Prostate gland (tissue), 2 donors: ENCODE results near the gene OXT. TPM values are rescaled to one million over a fixed set of nuclear protein-coding genes. Genes with fewer than 3 reads are reported as not detected.
"Not testable (repeated sequence)": the region's sequence is repeated elsewhere in the genome, so short reads cannot be mapped to it uniquely, and the experiment has no call there.

ENCODE experiments used
- DNase-seq: peaks from one replicate; pipeline ENCODE4 v3.0.0-alpha.2; 2019; ENCODE audit warnings: low spot score
- H3K27ac ChIP-seq, 2 donors: fragments of 200-600 bp; sonication (generic); 2 replicates each; pipeline ENCODE4 v1.5.1; 2017 to 2019
- H3K27me3 ChIP-seq: fragments of 200-600 bp; sonication (generic); replicated peaks from 2 replicates; pipeline ENCODE4 v1.5.1; 2019; ENCODE audit not compliant: insufficient read depth
- H3K36me3 ChIP-seq, 2 donors: fragments of 200-600 bp; sonication (generic); 1 replicate in 1 of 2; 2 replicates in 1 of 2; pipeline versions ENCODE4 v1.5.1 to v1.8.1; 2017 to 2019
- H3K4me1 ChIP-seq: fragments of 200-600 bp; sonication (generic); replicated peaks from 2 replicates; pipeline ENCODE4 v1.5.1; 2019
- H3K4me3 ChIP-seq, 2 donors: fragments of 200-600 bp; sonication (generic); 2 replicates each; pipeline ENCODE4 v1.5.1; 2017 to 2019
- H3K9me3 ChIP-seq: fragments of 200-600 bp; sonication (generic); 2 replicates; pipeline ENCODE4 v1.5.1; 2017
- POLR2A ChIP-seq: fragments of 450-650 bp; IDR thresholded peaks from one replicate; pipeline ENCODE4 v1.6.1; 2016; ENCODE audit warnings: antibody characterized with exemption, mild to moderate bottlenecking
- POLR2AphosphoS5 ChIP-seq: sonication (generic); formaldehyde crosslinking; IDR thresholded peaks from one replicate; pipeline ENCODE4 v1.6.1; 2017; ENCODE audit warnings: antibody characterized with exemption
- WGBS: methylation state at CpG from one replicate; pipeline ENCODE4 v1.1.5; 2018; 5-methylcytosine and 5-hydroxymethylcytosine counted together
- intact Hi-C: fragments of 100-400 bp; cut with DNase I; formaldehyde crosslinking; loops from one replicate; pipeline ENCODE4 v1.14.2; 2022
- total RNA-seq, 2 donors: library from RNA; depleted of rRNA; stranded (reverse); fragments of >200 nt; gene quantifications; one replicate each; pipeline ENCODE4 v1.1.0, GENCODE V29; 2016
- TF ChIP-seq, protein P1 (sequence below), 4 experiments: fragments of 200-600 bp in 2 of 4; fragments of 450-650 bp in 2 of 4; sonication (generic) in 2 of 4; IDR thresholded peaks; 1 replicate in 3 of 4; 2 replicates in 1 of 4; pipeline ENCODE4 v1.5.1; 2016 to 2019; ENCODE audit warnings: antibody characterized with exemption in 4 of 4, mild to moderate bottlenecking in 2 of 4, moderate library complexity in 2 of 4

The OXT gene
- total RNA-seq = 1 to 10 TPM in 1 of 2 donors, not detected in 1; 9.8 TPM

DNA sequence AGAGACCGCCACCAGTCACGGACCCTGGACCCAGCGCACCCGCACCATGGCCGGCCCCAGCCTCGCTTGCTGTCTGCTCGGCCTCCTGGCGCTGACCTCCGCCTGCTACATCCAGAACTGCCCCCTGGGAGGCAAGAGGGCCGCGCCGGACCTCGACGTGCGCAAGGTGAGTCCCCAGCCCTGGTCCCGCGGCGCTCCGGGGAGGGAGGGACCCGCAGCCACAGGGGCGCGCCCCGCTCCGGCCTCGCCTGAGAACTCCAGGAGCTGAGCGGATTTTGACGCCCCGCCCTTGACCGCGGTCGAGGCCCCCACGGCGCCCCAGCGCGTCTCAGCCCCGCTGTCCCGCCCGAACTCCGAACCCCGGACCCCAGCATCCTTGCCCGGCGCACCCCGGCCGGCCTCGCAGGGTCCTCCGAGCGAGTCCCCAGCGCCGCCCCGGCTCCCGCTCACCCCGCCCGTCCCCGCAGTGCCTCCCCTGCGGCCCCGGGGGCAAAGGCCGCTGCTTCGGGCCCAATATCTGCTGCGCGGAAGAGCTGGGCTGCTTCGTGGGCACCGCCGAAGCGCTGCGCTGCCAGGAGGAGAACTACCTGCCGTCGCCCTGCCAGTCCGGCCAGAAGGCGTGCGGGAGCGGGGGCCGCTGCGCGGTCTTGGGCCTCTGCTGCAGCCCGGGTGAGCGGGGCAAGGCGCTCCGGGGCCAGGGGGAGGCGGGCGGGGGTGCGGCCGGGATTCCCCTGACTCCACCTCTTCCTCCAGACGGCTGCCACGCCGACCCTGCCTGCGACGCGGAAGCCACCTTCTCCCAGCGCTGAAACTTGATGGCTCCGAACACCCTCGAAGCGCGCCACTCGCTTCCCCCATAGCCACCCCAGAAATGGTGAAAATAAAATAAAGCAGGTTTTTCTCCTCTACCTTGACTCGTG is at the start of gene OXT:
Gene OXT, plus strand, starts transcription at position 11 of the 920 bp plus-strand sequence. Its CDS starts 36 bp downstream, at position 47.
- Histone ChIP-seq H3K27me3 (no peaks in the 10 kb centered on the region), H3K4me1 (no peaks in the 10 kb centered on the region), H3K36me3 (no peaks in the 10 kb centered on the region), H3K9me3 (no peaks in the 10 kb centered on the region), H3K27ac (peak within 1 kb of the TSS in 1 of 2 donors; percentile 11), H3K4me3 (peak within 1 kb of the TSS; percentile 41 to 43)
- peak; percentile 20 for DNase-seq
- WGBS = 19% methylated on average over 65 of the region's 95 CpGs
- intact Hi-C loops = no loop called here
- TF ChIP-seq POLR2A (no peak), POLR2AphosphoS5 (no peak)
- TF ChIP-seq, protein P1, sequence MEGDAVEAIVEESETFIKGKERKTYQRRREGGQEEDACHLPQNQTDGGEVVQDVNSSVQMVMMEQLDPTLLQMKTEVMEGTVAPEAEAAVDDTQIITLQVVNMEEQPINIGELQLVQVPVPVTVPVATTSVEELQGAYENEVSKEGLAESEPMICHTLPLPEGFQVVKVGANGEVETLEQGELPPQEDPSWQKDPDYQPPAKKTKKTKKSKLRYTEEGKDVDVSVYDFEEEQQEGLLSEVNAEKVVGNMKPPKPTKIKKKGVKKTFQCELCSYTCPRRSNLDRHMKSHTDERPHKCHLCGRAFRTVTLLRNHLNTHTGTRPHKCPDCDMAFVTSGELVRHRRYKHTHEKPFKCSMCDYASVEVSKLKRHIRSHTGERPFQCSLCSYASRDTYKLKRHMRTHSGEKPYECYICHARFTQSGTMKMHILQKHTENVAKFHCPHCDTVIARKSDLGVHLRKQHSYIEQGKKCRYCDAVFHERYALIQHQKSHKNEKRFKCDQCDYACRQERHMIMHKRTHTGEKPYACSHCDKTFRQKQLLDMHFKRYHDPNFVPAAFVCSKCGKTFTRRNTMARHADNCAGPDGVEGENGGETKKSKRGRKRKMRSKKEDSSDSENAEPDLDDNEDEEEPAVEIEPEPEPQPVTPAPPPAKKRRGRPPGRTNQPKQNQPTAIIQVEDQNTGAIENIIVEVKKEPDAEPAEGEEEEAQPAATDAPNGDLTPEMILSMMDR (IDR thresholded peaks at IDR 0.05) = no peak

DNA sequence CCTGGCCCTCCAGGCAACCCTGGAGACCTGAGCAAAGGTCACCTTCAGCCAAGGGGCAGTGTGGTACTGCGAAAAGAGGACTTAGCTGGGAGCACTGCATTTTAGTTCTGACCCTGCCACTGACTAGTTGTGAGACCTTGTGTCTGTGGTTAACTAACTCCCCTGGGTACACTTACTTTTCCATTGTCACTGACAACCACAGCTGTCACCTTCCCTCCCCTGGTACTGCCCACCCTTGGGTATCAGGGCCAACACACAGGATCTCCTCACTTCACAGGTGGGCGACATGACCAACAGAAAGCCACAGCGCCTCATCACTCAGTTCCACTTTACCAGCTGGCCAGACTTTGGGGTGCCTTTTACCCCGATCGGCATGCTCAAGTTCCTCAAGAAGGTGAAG is 49.6 kb upstream of the OXT start:
- H3K27me3 ChIP-seq = no peaks in the 10 kb centered on the region
- TF ChIP-seq, protein P1 (IDR thresholded peaks at IDR 0.05) = no peak
- TF ChIP-seq POLR2AphosphoS5 (no peak), POLR2A (no peak)
- peaks cover 22% of the 10 kb centered on the region for H3K4me1 ChIP-seq
- H3K4me3 ChIP-seq = no peak overlapping the region
- intact Hi-C loops = no loop called here
- H3K27ac ChIP-seq = peak overlapping the region; percentile 57 to 76
- no peaks in the 10 kb centered on the region for H3K9me3 ChIP-seq
- WGBS = 96% methylated on average over 5 of the region's 5 CpGs
- no peaks in the 10 kb centered on the region for H3K36me3 ChIP-seq
- DNase-seq = no peak

DNA sequence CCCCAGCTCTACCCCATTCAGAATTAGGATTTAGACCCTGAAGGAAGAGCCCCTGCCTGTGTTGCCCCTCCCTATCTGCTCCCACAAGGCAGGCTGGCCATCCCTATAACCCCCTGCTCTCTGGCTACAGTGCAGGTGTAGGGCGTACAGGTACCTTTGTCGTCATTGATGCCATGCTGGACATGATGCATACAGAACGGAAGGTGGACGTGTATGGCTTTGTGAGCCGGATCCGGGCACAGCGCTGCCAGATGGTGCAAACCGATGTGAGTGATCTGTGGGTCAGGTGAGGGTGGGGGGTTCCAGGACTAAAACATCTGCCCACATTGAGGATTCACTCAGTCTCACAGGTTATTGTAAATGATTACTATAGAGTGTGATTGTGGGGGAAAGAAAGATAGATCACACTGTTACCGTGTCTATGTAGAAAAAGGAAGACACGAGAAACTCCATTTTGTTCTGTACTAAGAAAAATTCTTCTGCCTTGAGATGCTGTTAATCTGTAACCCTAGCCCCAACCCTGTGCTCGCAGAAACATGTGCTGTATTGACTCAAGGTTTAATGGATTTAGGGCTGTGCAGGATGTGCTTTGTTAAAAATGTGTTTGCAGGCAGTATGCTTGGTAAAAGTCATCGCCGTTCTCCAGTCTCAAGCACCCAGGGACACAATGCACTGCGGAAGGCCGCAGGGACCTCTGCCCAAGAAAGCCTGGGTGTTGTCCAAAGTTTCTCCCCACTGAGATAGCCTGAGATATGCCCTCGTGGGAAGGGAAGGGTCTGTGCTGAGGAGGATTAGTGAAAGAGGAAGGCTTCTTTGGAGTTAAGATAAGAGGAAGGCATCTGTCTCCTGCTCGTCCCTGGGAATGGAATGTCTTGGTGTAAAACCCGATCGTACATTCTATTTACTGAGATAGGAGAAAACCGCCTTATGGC is 48.6 kb upstream of the OXT start:
- H3K4me3 ChIP-seq, H3K9me3 ChIP-seq, H3K27me3 ChIP-seq, H3K36me3 ChIP-seq, intact Hi-C loops: not testable (repeated sequence)
- 32% methylated on average over 20 of the region's 20 CpGs for WGBS
- Histone ChIP-seq H3K4me1 (peaks cover 22% of the 10 kb centered on the region), H3K27ac (peak overlapping the region; percentile 57 to 76)
- peak; percentile 51 for DNase-seq
- peak; percentile 57 for TF ChIP-seq POLR2AphosphoS5

DNA sequence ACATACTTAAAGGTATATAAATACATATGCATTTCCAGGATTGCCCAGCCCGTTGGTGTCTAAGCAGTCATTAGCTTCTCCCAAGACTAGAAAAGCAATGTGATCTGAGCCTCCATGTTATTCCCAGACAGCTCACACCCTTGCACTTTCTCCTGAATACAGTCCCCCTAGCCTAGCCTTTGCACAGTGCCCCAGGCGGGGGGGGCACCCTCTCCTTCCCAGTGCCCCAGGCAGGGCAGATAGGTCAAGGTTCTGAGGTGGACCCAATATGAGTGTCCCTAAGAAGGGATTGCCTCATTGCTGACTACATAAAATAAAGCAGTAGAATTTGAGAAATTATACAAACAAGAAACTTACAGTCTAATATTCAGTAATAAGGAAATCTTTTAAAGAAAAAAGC is 43.4 kb upstream of the OXT start:
- Histone ChIP-seq H3K4me3 (no peak overlapping the region), H3K36me3 (no peaks in the 10 kb centered on the region), H3K9me3 (no peaks in the 10 kb centered on the region), H3K27ac (no peak overlapping the region), H3K27me3 (no peaks in the 10 kb centered on the region), H3K4me1 (peaks cover 8% of the 10 kb centered on the region)
- intact Hi-C loops = no loop called here
- no peak for DNase-seq
- 89% methylated on average over 2 of the region's 2 CpGs for WGBS
- no peak for TF ChIP-seq POLR2AphosphoS5
- TF ChIP-seq POLR2A = no peak
- TF ChIP-seq, protein P1 (IDR thresholded peaks at IDR 0.05) = no peak

DNA sequence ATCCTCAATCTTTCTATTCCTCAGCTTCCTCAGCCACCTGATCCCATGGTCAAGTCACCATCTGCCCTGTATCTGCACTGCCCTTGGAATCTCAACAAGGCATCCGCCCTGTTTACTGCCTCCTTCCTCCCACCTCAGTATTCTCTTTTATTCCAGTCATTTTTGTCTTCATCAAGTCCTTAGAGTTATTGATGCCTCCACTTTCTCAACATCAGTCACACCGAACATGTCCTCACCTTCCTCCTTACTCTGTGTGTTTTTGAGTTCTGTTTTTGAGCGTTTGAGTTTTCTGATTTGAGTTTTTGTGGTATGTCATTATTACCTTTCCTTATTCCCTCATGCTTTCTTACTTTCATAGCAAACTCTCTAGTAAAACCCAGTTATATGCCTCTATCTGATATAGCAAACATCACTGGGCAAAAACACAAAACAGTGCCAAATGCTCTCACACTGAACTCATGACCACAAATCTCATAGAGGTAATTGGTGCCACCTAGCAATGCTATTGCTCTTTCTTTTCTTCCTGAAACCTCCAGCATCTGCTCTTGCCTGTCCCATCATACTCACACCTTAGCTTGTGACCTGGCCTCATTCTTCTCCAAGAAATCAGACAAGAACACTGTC is 39.8 kb upstream of the OXT start:
- H3K4me3 ChIP-seq = no peak overlapping the region
- no peak overlapping the region for H3K27ac ChIP-seq
- H3K36me3 ChIP-seq = peaks cover 0 to 3% of the 10 kb centered on the region in 2 donors
- no peak for DNase-seq
- no peaks in the 10 kb centered on the region for H3K9me3 ChIP-seq
- no peaks in the 10 kb centered on the region for H3K27me3 ChIP-seq
- intact Hi-C loops = no loop called here
- TF ChIP-seq POLR2AphosphoS5 = no peak
- TF ChIP-seq, protein P1 (IDR thresholded peaks at IDR 0.05) = no peak
- H3K4me1 ChIP-seq = no peaks in the 10 kb centered on the region
- 93% methylated on average over 3 of the region's 3 CpGs for WGBS
